Measurements from ENCODE around the gene RBBP8NL. TPM values are rescaled to one million over a fixed set of nuclear protein-coding genes. Genes with fewer than 3 reads are reported as not detected.

The RBBP8NL gene
- total and polyA plus RNA-seq, 2 experiments from 2014 or later, result 0.10 to 1.1 TPM

DNA sequence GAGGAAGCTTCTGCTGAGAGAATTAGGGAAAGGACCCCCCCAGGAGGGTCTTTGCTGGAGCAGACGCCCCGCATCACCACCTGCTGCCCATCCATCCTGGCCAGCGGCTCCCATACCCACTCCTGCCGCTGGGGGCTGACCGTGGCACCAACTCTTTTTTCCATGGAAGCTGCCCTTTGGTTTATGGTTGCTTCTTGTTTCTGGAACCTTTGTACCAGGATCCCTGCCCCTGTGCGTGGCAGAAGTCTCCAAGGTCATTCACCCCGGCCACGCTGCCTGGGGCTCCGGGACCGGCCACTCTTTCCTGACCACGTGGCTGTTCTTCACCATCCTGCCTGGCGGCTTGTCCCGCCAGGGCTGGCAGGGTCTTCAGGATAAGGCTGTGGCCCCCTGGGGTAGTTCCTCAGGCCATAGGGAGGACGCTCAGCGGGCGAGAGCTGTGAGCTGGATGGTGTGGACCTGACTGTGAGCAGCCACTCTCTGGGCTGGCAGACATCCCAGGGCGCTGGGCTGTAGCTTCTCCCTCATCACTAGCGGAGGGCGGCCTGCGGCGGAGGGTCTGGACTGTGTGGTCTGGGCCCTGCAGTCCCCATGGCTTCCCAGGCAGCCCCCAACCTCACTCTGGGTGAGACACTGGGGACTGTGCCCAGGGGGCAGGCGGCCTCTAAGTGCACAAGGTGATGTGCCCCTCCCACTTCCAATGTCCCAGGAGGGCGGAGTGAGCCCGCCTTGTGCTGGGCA lies 22.8 kb upstream of the RBBP8NL start:
- TF ChIP-seq CREB1 (CRISPR knock-in tag; IDR thresholded peaks at IDR 0.05; ENCODE audit: low read depth) (no peak), ZNF114 (CRISPR knock-in tag; IDR thresholded peaks at IDR 0.05) (no peak), ZNF331 (CRISPR knock-in tag; IDR thresholded peaks at IDR 0.05; ENCODE audit: low read depth) (no peak), ETS1 (IDR thresholded peaks at IDR 0.05) (no peak), EZH2phosphoT487 (IDR thresholded peaks at IDR 0.05; ENCODE audit: unreplicated experiment) (no peak), NANOG (IDR thresholded peaks at IDR 0.05; ENCODE audit: borderline replicate concordance) (no peak), POLR2AphosphoS5 (IDR thresholded peaks at IDR 0.05; ENCODE audit: low read depth) (no peak), STAT1 (IDR thresholded peaks at IDR 0.05; ENCODE audit: unreplicated experiment) (no peak), JUNB (IDR thresholded peaks at IDR 0.05; ENCODE audit: unreplicated experiment) (no peak), EZH2 (IDR thresholded peaks at IDR 0.05; ENCODE audit: low read depth, unreplicated experiment) (no peak)
- TF ChIP-seq, protein P1, sequence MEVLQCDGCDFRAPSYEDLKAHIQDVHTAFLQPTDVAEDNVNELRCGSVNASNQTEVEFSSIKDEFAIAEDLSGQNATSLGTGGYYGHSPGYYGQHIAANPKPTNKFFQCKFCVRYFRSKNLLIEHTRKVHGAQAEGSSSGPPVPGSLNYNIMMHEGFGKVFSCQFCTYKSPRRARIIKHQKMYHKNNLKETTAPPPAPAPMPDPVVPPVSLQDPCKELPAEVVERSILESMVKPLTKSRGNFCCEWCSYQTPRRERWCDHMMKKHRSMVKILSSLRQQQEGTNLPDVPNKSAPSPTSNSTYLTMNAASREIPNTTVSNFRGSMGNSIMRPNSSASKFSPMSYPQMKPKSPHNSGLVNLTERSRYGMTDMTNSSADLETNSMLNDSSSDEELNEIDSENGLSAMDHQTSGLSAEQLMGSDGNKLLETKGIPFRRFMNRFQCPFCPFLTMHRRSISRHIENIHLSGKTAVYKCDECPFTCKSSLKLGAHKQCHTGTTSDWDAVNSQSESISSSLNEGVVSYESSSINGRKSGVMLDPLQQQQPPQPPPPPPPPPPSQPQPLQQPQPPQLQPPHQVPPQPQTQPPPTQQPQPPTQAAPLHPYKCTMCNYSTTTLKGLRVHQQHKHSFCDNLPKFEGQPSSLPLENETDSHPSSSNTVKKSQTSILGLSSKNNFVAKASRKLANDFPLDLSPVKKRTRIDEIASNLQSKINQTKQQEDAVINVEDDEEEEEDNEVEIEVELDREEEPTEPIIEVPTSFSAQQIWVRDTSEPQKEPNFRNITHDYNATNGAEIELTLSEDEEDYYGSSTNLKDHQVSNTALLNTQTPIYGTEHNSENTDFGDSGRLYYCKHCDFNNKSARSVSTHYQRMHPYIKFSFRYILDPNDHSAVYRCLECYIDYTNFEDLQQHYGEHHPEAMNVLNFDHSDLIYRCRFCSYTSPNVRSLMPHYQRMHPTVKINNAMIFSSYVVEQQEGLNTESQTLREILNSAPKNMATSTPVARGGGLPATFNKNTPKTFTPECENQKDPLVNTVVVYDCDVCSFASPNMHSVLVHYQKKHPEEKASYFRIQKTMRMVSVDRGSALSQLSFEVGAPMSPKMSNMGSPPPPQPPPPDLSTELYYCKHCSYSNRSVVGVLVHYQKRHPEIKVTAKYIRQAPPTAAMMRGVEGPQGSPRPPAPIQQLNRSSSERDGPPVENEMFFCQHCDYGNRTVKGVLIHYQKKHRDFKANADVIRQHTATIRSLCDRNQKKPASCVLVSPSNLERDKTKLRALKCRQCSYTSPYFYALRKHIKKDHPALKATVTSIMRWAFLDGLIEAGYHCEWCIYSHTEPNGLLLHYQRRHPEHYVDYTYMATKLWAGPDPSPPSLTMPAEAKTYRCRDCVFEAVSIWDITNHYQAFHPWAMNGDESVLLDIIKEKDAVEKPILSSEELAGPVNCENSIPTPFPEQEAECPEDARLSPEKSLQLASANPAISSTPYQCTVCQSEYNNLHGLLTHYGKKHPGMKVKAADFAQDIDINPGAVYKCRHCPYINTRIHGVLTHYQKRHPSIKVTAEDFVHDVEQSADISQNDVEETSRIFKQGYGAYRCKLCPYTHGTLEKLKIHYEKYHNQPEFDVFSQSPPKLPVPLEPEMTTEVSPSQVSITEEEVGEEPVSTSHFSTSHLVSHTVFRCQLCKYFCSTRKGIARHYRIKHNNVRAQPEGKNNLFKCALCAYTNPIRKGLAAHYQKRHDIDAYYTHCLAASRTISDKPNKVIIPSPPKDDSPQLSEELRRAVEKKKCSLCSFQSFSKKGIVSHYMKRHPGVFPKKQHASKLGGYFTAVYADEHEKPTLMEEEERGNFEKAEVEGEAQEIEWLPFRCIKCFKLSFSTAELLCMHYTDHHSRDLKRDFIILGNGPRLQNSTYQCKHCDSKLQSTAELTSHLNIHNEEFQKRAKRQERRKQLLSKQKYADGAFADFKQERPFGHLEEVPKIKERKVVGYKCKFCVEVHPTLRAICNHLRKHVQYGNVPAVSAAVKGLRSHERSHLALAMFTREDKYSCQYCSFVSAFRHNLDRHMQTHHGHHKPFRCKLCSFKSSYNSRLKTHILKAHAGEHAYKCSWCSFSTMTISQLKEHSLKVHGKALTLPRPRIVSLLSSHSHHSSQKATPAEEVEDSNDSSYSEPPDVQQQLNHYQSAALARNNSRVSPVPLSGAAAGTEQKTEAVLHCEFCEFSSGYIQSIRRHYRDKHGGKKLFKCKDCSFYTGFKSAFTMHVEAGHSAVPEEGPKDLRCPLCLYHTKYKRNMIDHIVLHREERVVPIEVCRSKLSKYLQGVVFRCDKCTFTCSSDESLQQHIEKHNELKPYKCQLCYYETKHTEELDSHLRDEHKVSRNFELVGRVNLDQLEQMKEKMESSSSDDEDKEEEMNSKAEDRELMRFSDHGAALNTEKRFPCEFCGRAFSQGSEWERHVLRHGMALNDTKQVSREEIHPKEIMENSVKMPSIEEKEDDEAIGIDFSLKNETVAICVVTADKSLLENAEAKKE (CRISPR knock-in tag; IDR thresholded peaks at IDR 0.05), result no peak
- TF ChIP-seq, protein P2, sequence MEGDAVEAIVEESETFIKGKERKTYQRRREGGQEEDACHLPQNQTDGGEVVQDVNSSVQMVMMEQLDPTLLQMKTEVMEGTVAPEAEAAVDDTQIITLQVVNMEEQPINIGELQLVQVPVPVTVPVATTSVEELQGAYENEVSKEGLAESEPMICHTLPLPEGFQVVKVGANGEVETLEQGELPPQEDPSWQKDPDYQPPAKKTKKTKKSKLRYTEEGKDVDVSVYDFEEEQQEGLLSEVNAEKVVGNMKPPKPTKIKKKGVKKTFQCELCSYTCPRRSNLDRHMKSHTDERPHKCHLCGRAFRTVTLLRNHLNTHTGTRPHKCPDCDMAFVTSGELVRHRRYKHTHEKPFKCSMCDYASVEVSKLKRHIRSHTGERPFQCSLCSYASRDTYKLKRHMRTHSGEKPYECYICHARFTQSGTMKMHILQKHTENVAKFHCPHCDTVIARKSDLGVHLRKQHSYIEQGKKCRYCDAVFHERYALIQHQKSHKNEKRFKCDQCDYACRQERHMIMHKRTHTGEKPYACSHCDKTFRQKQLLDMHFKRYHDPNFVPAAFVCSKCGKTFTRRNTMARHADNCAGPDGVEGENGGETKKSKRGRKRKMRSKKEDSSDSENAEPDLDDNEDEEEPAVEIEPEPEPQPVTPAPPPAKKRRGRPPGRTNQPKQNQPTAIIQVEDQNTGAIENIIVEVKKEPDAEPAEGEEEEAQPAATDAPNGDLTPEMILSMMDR (conservative IDR thresholded peaks at IDR 0.05; ENCODE audit: low read depth in 2 of 2), result no peak
- TF ChIP-seq, protein P3, sequence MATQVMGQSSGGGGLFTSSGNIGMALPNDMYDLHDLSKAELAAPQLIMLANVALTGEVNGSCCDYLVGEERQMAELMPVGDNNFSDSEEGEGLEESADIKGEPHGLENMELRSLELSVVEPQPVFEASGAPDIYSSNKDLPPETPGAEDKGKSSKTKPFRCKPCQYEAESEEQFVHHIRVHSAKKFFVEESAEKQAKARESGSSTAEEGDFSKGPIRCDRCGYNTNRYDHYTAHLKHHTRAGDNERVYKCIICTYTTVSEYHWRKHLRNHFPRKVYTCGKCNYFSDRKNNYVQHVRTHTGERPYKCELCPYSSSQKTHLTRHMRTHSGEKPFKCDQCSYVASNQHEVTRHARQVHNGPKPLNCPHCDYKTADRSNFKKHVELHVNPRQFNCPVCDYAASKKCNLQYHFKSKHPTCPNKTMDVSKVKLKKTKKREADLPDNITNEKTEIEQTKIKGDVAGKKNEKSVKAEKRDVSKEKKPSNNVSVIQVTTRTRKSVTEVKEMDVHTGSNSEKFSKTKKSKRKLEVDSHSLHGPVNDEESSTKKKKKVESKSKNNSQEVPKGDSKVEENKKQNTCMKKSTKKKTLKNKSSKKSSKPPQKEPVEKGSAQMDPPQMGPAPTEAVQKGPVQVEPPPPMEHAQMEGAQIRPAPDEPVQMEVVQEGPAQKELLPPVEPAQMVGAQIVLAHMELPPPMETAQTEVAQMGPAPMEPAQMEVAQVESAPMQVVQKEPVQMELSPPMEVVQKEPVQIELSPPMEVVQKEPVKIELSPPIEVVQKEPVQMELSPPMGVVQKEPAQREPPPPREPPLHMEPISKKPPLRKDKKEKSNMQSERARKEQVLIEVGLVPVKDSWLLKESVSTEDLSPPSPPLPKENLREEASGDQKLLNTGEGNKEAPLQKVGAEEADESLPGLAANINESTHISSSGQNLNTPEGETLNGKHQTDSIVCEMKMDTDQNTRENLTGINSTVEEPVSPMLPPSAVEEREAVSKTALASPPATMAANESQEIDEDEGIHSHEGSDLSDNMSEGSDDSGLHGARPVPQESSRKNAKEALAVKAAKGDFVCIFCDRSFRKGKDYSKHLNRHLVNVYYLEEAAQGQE (IDR thresholded peaks at IDR 0.05; ENCODE audit: unreplicated experiment), result no peak

More for the DNA sequence above, 22.8 kb upstream of the RBBP8NL start:
- Mint-ChIP-seq H3K4me1 (no peaks in the 10 kb centered on the region), H3K27me3 (ENCODE audit: insufficient read depth, low read depth, poor library complexity) (peaks cover 6% of the 10 kb centered on the region), H3K27ac (no peak overlapping the region), H3K4me3 (no peak overlapping the region), H3K9me3 (no peaks in the 10 kb centered on the region), H3K36me3 (ENCODE audit: low read depth) (no peaks in the 10 kb centered on the region)
- H3K36me3 ChIP-seq (ENCODE audit: insufficient read depth), result no peaks in the 10 kb centered on the region
- no peaks in the 10 kb centered on the region for H3K4me1 ChIP-seq (ENCODE audit: insufficient read depth)
- H4K20me1 ChIP-seq (replicated peaks; ENCODE audit: insufficient read depth), result no peaks in the 10 kb centered on the region
- H3K9me2 ChIP-seq (ENCODE audit: insufficient read depth), result no peaks in the 10 kb centered on the region
- H3K27me3 ChIP-seq (ENCODE audit: insufficient read depth), result no peaks in the 10 kb centered on the region
- no peak overlapping the region for H3K4me3 ChIP-seq
- H3K4me2 ChIP-seq, result no peak overlapping the region
- no peak overlapping the region for H3K27ac ChIP-seq (ENCODE audit: low read depth)
- H3F3A ChIP-seq (replicated peaks; ENCODE audit: low read depth), result 0 out of 2 replicates have a peak, but pooled peaks cover 2% of the 10 kb centered on the region
- no peak overlapping the region for H2AFZ ChIP-seq
- H3K79me2 ChIP-seq (replicated peaks; ENCODE audit: insufficient read depth), result no peaks in the 10 kb centered on the region
- DNase-seq (ENCODE audit: low spot score) (no peak), ATAC-seq (no peak)

Measured in GM23338 (cell line).